Activated T-cell treated with anti-CD3 and anti-CD28 coated beads, Interleukin-2, amount 50 U/mL, for 24 hours (primary cell): ENCODE data around the gene NAPB.

Source experiments
- DNase-seq: peaks from one replicate; pipeline ENCODE4 v3.0.0-alpha.2; 2020
- H3K27ac Mint-ChIP-seq: 2 replicates; pipeline ENCODE4 v1.8.0; 2020; ENCODE audit warnings: mild to moderate bottlenecking, mixed read lengths
- H3K27me3 Mint-ChIP-seq: 2 replicates; pipeline ENCODE4 v1.8.0; 2020; ENCODE audit warnings: mixed read lengths
- H3K36me3 Mint-ChIP-seq: 2 replicates; pipeline ENCODE4 v1.8.0; 2020; ENCODE audit warnings: low read depth, mixed read lengths
- H3K4me1 Mint-ChIP-seq: 2 replicates; pipeline ENCODE4 v1.8.0; 2020; ENCODE audit warnings: low read depth, mixed read lengths
- H3K4me3 Mint-ChIP-seq: 2 replicates; pipeline ENCODE4 v1.8.0; 2020; ENCODE audit warnings: mild to moderate bottlenecking, moderate library complexity, mixed read lengths
- H3K9me3 Mint-ChIP-seq: 2 replicates; pipeline ENCODE4 v1.8.0; 2020; ENCODE audit warnings: mixed read lengths

Gene NAPB

GRCh38 chr20:23375827-23376226 lies 45.5 kb downstream of the NAPB start:
- no peaks in the 10 kb centered on the region for H3K27me3 Mint-ChIP-seq
- H3K27ac Mint-ChIP-seq, result peak overlapping the region; percentile 5
- peaks cover 94% of the 10 kb centered on the region for H3K36me3 Mint-ChIP-seq
- H3K4me3 Mint-ChIP-seq, result no peak overlapping the region
- H3K4me1 Mint-ChIP-seq, result peaks cover 5% of the 10 kb centered on the region
- no peaks in the 10 kb centered on the region for H3K9me3 Mint-ChIP-seq
- DNase-seq, result no peak

DNA sequence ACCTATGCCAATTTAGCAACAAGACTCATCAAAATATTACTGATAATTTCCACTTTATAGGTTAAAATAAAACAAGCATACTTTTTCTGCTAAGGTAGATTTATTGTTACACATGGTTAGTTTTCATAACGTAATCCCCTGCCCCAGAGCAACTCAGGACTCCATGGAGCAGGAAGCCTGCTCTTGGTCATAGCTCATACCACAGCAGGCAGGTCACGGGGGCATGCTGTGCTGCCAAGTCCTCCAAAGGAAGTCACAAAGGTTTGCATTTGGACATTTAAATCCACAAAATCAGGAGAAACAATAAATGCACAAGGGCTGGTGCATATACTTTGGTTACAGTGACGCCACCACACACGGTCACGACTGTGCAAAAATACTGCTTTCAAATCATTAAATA lies 46.8 kb downstream of the NAPB start:
- Mint-ChIP-seq H3K9me3 (no peaks in the 10 kb centered on the region), H3K4me3 (no peak overlapping the region), H3K36me3 (peaks cover 94% of the 10 kb centered on the region), H3K27ac (no peak overlapping the region), H3K4me1 (peaks cover 7% of the 10 kb centered on the region), H3K27me3 (no peaks in the 10 kb centered on the region)
- no peak for DNase-seq

GRCh38 chr20:23371496-23371895 lies 49.8 kb downstream of the NAPB start:
- H3K36me3 Mint-ChIP-seq, result peaks cover 99% of the 10 kb centered on the region
- H3K27ac Mint-ChIP-seq, result peak overlapping the region; percentile 8

GRCh38 chr20:23370873-23371272 lies 50.4 kb downstream of the NAPB start:
- H3K36me3 Mint-ChIP-seq, result peaks cover 98% of the 10 kb centered on the region

More at GRCh38 chr20:23371496-23371895, 49.8 kb downstream of the NAPB start:
- H3K27me3 Mint-ChIP-seq, result no peaks in the 10 kb centered on the region
- H3K4me1 Mint-ChIP-seq, result peaks cover 30% of the 10 kb centered on the region
- H3K9me3 Mint-ChIP-seq, result no peaks in the 10 kb centered on the region
- no peak overlapping the region for H3K4me3 Mint-ChIP-seq
- DNase-seq, result no peak

DNA sequence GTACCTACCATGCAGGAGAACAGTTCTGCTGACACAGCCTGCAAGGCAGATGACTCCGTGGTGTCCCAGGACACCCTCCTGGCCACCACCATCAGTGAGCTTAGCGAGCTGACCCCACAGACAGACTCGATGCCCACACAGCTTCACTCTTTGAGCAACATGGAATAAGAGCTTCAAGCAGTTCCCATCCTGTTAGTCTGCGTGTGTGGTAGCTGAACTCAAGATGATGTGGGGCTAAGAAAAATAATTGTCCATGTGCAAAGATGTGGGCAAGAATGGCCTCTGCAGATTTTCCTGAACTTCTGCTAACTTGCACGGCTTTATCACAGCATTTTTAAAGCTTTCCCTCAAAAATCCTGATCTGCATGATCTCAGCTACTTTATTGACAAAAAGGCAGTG lies 51.0 kb downstream of the NAPB start:
- no peaks in the 10 kb centered on the region for H3K27me3 Mint-ChIP-seq
- peaks cover 35% of the 10 kb centered on the region for H3K4me1 Mint-ChIP-seq
- no peak overlapping the region for H3K27ac Mint-ChIP-seq
- H3K36me3 Mint-ChIP-seq, result peaks cover 94% of the 10 kb centered on the region
- no peaks in the 10 kb centered on the region for H3K9me3 Mint-ChIP-seq
- H3K4me3 Mint-ChIP-seq, result no peak overlapping the region
- DNase-seq, result no peak

More at GRCh38 chr20:23370873-23371272, 50.4 kb downstream of the NAPB start:
- Mint-ChIP-seq H3K27me3 (no peaks in the 10 kb centered on the region), H3K4me1 (peaks cover 36% of the 10 kb centered on the region), H3K9me3 (no peaks in the 10 kb centered on the region), H3K27ac (no peak overlapping the region), H3K4me3 (no peak overlapping the region)
- no peak for DNase-seq

- H3K4me3 Mint-ChIP-seq, result no peak overlapping the region
- no peak overlapping the region for H3K27ac Mint-ChIP-seq
- no peaks in the 10 kb centered on the region for H3K27me3 Mint-ChIP-seq
- DNase-seq, result no peak
- H3K4me1 Mint-ChIP-seq, result peaks cover 46% of the 10 kb centered on the region
- H3K36me3 Mint-ChIP-seq, result peaks cover 94% of the 10 kb centered on the region
- H3K9me3 Mint-ChIP-seq, result no peaks in the 10 kb centered on the region
Measured at GRCh38 chr20:23369072-23369823, 52.0 kb downstream of the NAPB start.

GRCh38 chr20:23368316-23369071 lies 52.8 kb downstream of the NAPB start:
- Mint-ChIP-seq H3K27me3 (no peaks in the 10 kb centered on the region), H3K36me3 (peaks cover 91% of the 10 kb centered on the region), H3K9me3 (no peaks in the 10 kb centered on the region), H3K27ac (peak overlapping the region; percentile 89), H3K4me1 (peaks cover 53% of the 10 kb centered on the region), H3K4me3 (no peak overlapping the region)
- no peak for DNase-seq

DNA sequence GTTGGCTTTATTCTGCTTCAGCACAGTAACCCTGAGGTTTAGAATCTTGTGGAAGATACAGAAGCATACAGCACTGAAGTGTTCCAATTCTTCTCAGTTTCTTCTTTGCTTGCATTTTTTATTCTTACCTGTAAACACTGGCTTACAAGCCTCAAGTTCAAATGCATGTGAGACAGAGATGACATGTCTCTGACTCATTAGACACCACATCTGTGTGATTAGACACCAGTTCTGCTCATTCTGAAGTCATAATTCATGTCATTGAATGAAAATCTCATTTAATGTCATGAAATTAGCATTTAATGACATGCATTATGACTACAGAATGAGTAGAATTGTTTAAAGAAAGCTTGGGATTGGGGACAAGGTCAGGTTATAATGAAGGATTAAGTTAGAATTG lies 53.5 kb downstream of the NAPB start:
- H3K27ac Mint-ChIP-seq, result peak overlapping the region; percentile 89
- no peak for DNase-seq
- H3K27me3 Mint-ChIP-seq, result no peaks in the 10 kb centered on the region
- peaks cover 60% of the 10 kb centered on the region for H3K4me1 Mint-ChIP-seq
- peaks cover 90% of the 10 kb centered on the region for H3K36me3 Mint-ChIP-seq
- H3K4me3 Mint-ChIP-seq, result no peak overlapping the region
- no peaks in the 10 kb centered on the region for H3K9me3 Mint-ChIP-seq

GRCh38 chr20:23366384-23366783 lies 54.9 kb downstream of the NAPB start:
- Mint-ChIP-seq H3K36me3 (peaks cover 81% of the 10 kb centered on the region), H3K27ac (peak overlapping the region; percentile 89), H3K9me3 (no peaks in the 10 kb centered on the region), H3K27me3 (no peaks in the 10 kb centered on the region), H3K4me1 (peaks cover 64% of the 10 kb centered on the region), H3K4me3 (peak overlapping the region; percentile 48)
- no peak for DNase-seq

GRCh38 chr20:23365390-23366165 lies 55.7 kb downstream of the NAPB start:
- Mint-ChIP-seq H3K9me3 (no peaks in the 10 kb centered on the region), H3K27ac (peak overlapping the region; percentile 89), H3K36me3 (peaks cover 73% of the 10 kb centered on the region), H3K27me3 (no peaks in the 10 kb centered on the region), H3K4me3 (peak overlapping the region; percentile 48), H3K4me1 (peaks cover 70% of the 10 kb centered on the region)
- DNase-seq, result no peak

DNA sequence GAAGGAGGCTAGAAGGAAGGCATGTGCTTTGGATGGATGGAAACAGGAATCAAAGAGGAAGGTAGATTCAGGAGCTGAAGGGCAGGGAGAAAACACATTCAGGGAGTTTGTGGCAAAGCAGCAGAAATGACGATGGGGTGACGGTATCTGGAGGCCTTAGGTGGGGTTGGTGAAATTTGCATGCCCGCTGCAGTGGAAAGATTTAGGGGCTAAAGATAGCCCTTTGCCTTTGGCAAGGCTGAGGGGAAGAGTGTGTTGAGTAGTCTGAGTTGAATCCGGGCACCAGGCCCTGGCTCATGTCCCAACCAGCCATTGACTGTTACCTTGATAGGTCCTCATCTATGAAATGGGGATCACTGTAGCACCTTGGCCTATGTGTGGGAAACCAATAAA lies 58.0 kb downstream of the NAPB start:
- Mint-ChIP-seq H3K4me3 (peak overlapping the region; percentile 93), H3K27me3 (no peaks in the 10 kb centered on the region), H3K4me1 (peaks cover 76% of the 10 kb centered on the region), H3K9me3 (no peaks in the 10 kb centered on the region), H3K27ac (peak overlapping the region; percentile 95), H3K36me3 (peaks cover 50% of the 10 kb centered on the region)
- DNase-seq, result no peak

- Mint-ChIP-seq H3K36me3 (peaks cover 47% of the 10 kb centered on the region), H3K9me3 (no peaks in the 10 kb centered on the region), H3K4me3 (peak overlapping the region; percentile 93), H3K27ac (peak overlapping the region; percentile 95), H3K4me1 (peaks cover 71% of the 10 kb centered on the region), H3K27me3 (no peaks in the 10 kb centered on the region)
- DNase-seq, result peak; percentile 54
Measured at GRCh38 chr20:23362392-23363256, 58.7 kb downstream of the NAPB start.

DNA sequence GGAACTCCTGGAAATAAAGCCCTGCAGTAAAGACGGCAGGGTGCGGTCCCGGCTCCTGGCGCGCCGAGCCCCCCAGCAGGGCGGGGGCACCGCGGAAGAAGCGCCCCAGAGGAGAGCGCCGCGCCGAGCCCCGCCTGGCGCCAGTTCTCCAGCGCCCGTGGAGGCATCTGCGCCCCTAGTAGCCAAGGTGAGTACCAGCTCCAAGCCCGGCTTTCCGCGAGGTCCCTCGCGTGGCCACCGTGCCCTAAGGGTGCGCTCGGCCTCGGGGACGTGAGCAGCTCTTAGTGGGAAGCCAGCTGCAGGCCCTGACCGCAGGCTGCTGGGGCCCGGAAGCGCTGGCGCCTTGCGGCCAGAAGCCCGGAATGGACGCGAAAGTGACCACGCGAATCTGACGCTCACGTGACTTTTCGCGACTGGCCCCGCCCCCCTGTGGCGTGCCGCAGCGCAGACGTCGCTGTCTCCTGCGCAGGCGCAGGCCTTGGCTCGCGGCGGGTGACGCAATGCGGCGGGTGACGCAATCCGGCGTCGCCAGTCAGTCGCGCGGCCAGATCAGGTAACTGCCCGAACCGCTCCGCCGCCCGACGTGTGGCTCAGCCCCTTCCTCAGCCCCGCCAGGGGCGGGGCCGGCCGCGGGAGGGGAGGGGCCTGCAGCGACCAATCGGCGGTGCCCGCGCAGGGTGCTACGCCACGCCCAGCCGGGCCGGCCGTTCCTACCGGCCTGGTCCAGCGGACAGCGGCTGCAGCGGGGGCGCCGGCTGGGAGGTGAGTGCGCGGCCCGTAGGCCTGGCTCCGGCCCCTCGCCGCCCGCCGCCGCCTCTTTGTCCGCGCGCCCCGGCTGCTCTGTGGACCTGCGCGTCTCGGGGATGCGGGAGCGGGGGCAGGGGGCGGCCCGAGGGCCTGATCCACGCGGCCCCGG lies 59.6 kb downstream of the NAPB start, which contains the start of gene GZF1:
Gene GZF1 (plus strand): TSS at position 707 of the 916 bp plus-strand sequence. CDS start 2,202 bp downstream, outside the sequence.
- Mint-ChIP-seq H3K4me1 (peaks cover 71% of the 10 kb centered on the region), H3K27ac (peak within 1 kb of the TSS; percentile 95)

More for the DNA sequence above, 59.6 kb downstream of the NAPB start, which contains the start of gene GZF1:
- H3K36me3 Mint-ChIP-seq, result peaks cover 40% of the 10 kb centered on the region
- H3K27me3 Mint-ChIP-seq, result no peaks in the 10 kb centered on the region
- H3K9me3 Mint-ChIP-seq, result no peaks in the 10 kb centered on the region
- peak; percentile 99 for DNase-seq
- H3K4me3 Mint-ChIP-seq, result peak within 1 kb of the TSS; percentile 93
